DOHH2 (cell line): ENCODE data around the gene CPED1.

ENCODE experiments used
- CTCF ChIP-seq: fragments of 200-600 bp; sonication (generic); IDR thresholded peaks from one replicate; pipeline ENCODE4 v1.5.1; 2014; ENCODE audit warnings: antibody characterized with exemption, mild to moderate bottlenecking, low read depth, low read length; ENCODE audit not compliant: poor library complexity, severe bottlenecking
- EZH2phosphoT487 ChIP-seq: fragments of 200-600 bp; sonication (generic); IDR thresholded peaks from 2 replicates; pipeline ENCODE4 v1.6.1; 2017; ENCODE audit warnings: borderline replicate concordance, mild to moderate bottlenecking, antibody characterized with exemption, low read length, moderate library complexity, mixed read lengths

- no peak for TF ChIP-seq CTCF
- no peak for TF ChIP-seq EZH2phosphoT487
Observed at GRCh38 chr7:120991581-120991980, 3.1 kb downstream of the CPED1 start.
